CD4-positive, alpha-beta T cell (primary cell): Measurements from ENCODE around the gene CSF1. TPM values are rescaled to one million over a fixed set of nuclear protein-coding genes. Genes with fewer than 3 reads are reported as not detected.
"Not testable (repeated sequence)": the region's sequence is repeated elsewhere in the genome, so short reads cannot be mapped to it uniquely, and the experiment has no call there.

Experiments used
- ATAC-seq: fragments of 200-7000 bp; cut with Tn5 transposase; one replicate; pipeline ENCODE4 v1.10.0; 2022; ENCODE audit warnings: mild to moderate bottlenecking; ENCODE audit not compliant: poor library complexity
- CTCF ChIA-PET: fragments of 350-600 bp; sonication (Branson Sonifier 250); formaldehyde crosslinking; loops from one replicate; lab custom pipeline; 2021; ENCODE audit warnings: antibody characterized with exemption, inconsistent platforms; lab: Charles Lee
- POLR2A ChIA-PET: fragments of 350-600 bp; sonication (Branson Sonifier 250); formaldehyde crosslinking; loops from one replicate; lab custom pipeline; 2021; ENCODE audit warnings: antibody characterized with exemption, inconsistent platforms; lab: Charles Lee
- DNase-seq, 14 experiments: peaks; one replicate each; pipeline ENCODE4 v3.0.0-alpha.2; 2013 to 2020; ENCODE audit warnings: mixed read lengths in 2 of 14
- H3K27ac ChIP-seq, 2 donors: one replicate each; pipeline versions ENCODE4 v1.5.1 to v1.7.0; 2013; ENCODE audit warnings: low read length in 2 of 2, low read depth in 1 of 2, mild to moderate bottlenecking in 1 of 2
- H3K27me3 ChIP-seq, 2 experiments: 1 replicate in 1 of 2; 2 replicates in 1 of 2; pipeline versions ENCODE4 v1.6.1 to v1.7.0; 2013; ENCODE audit warnings: low read length in 2 of 2, control low read depth in 1 of 2, mild to moderate bottlenecking in 1 of 2, moderate library complexity in 1 of 2; ENCODE audit not compliant: insufficient read depth in 2 of 2, control insufficient read depth in 1 of 2
- H3K36me3 ChIP-seq: one replicate; pipeline ENCODE4 v1.6.1; 2013; ENCODE audit warnings: low read length, control low read depth; ENCODE audit not compliant: insufficient read depth
- H3K4me1 ChIP-seq: one replicate; pipeline ENCODE4 v1.6.1; 2013; ENCODE audit warnings: low read length, control low read depth; ENCODE audit not compliant: insufficient read depth
- H3K4me3 ChIP-seq: one replicate; pipeline ENCODE4 v1.5.1; 2013; ENCODE audit warnings: mild to moderate bottlenecking, low read length, moderate library complexity
- H3K9me3 ChIP-seq, 2 experiments: 1 replicate in 1 of 2; 2 replicates in 1 of 2; pipeline versions ENCODE4 v1.6.1 to v1.7.0; 2013; ENCODE audit warnings: low read length in 2 of 2, mild to moderate bottlenecking in 2 of 2, control low read depth in 1 of 2, moderate library complexity in 1 of 2; ENCODE audit not compliant: control insufficient read depth in 1 of 2, insufficient read depth in 1 of 2
- H3K27ac Mint-ChIP-seq: one replicate; pipeline ENCODE4 v1.8.0; 2020; ENCODE audit warnings: mixed read lengths
- H3K27me3 Mint-ChIP-seq: one replicate; pipeline ENCODE4 v1.8.0; 2021; ENCODE audit warnings: mixed read lengths
- H3K36me3 Mint-ChIP-seq: one replicate; pipeline ENCODE4 v1.8.0; 2021; ENCODE audit warnings: low read depth, mixed read lengths
- H3K4me1 Mint-ChIP-seq: one replicate; pipeline ENCODE4 v1.8.0; 2021; ENCODE audit warnings: low read depth, mixed read lengths
- H3K4me3 Mint-ChIP-seq: one replicate; pipeline ENCODE4 v1.8.0; 2020; ENCODE audit warnings: mild to moderate bottlenecking, mixed read lengths
- H3K9me3 Mint-ChIP-seq: one replicate; pipeline ENCODE4 v1.8.0; 2020; ENCODE audit warnings: mixed read lengths
- CTCF ChIP-seq: fragments of 200-600 bp; IDR thresholded peaks from one replicate; pipeline ENCODE4 v1.8.0; 2022; ENCODE audit warnings: antibody characterized with exemption, mild to moderate bottlenecking
- intact Hi-C, 2 experiments: fragments of 100-400 bp; cut with DNase I in 1 of 2; cut with micrococcal nuclease in 1 of 2; formaldehyde crosslinking; loops; one replicate each; pipeline versions ENCODE4 v1.15.1 to v1.9.0; 2023 to 2025; cut with DNase I, micrococcal nuclease
- polyA plus RNA-seq, 2 donors: library from polyadenylated mRNA; unstranded; fragments of 120-200 nt; gene quantifications; one replicate each; pipeline ENCODE4 v1.2.1, GENCODE V29; 2013
- total RNA-seq, 174 experiments: library from RNA in 2 of 174; stranded (reverse) in 2 of 174; gene quantifications; one replicate each; pipeline ENCODE4 v1.2.3 and lab custom pipeline; 2021 to 2026

Gene CSF1
- total RNA-seq (1 to 10 TPM; 6.5 to 6.7 TPM), total RNA-seq (lab: John Stamatoyannopoulos, UW) (2.8 to 292 (median 16.6) reads per million in 172 experiments)
- polyA plus RNA-seq (2013, experiment 1 of 2), result 12.1 TPM
- 13.8 TPM for polyA plus RNA-seq (2013, experiment 2 of 2)

- ChIA-PET CTCF (interaction anchor here (1.5 kb wide), 1 partner anchor 74 kb away, joined by 3 read pairs; the partner anchor contains the start of gene AHCYL1), POLR2A (interaction anchor here (1.2 kb wide), 1 partner anchor 10 kb away, joined by 3 read pairs; no protein-coding TSS in a partner anchor)
- TF ChIP-seq CTCF, result no peak
- H3K27me3 Mint-ChIP-seq, result peaks cover 10% of the 10 kb centered on the region
- Histone ChIP-seq H3K4me3 (peak within 1 kb of the TSS; percentile 79), H3K27me3 (no peaks in the 10 kb centered on the region), H3K9me3 (no peaks in the 10 kb centered on the region), H3K4me1 (peaks cover 81% of the 10 kb centered on the region), H3K27ac (peak within 1 kb of the TSS in 1 of 2 donors; percentile 35), H3K36me3 (peaks cover 6% of the 10 kb centered on the region)
- peak within 1 kb of the TSS; percentile 91 for H3K4me3 Mint-ChIP-seq
- no peaks in the 10 kb centered on the region for H3K9me3 Mint-ChIP-seq
- DNase-seq (peak; percentile 20 to 84 (median 42)), ATAC-seq (peak; percentile 43)
- H3K27ac Mint-ChIP-seq, result peak within 1 kb of the TSS; percentile 77
- H3K4me1 Mint-ChIP-seq, result peaks cover 68% of the 10 kb centered on the region
- intact Hi-C loops, result loop anchor here in 1 of 2 experiments (5.0 kb wide), 1 partner anchor 108 kb away; no protein-coding TSS in a partner anchor
- H3K36me3 Mint-ChIP-seq, result no peaks in the 10 kb centered on the region
These were observed at the start of gene CSF1 for GRCh38 chr1:109910123-109910962. Gene CSF1 (plus strand): TSS chr1:109910849. CDS start chr1:109911024, 175 bp downstream.

DNA sequence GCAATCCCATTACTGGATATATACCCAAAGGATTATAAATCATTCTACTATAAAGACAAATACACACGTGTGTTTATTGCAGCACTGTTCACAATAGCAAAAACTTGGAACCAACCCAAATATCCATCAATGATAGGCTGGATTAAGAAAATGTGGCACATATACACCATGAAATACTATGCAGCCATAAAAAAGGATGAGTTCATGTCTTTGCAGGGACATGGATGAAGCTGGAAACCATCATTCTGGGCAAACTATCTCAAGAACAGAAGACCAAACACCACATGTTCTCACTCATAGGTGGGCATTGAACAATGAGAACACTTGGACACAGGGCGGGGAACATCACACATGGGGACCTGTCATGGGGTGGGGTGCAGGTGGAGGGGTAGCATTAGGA is 49.0 kb upstream of the CSF1 start:
- H3K9me3 Mint-ChIP-seq, H3K4me3 ChIP-seq, H3K27me3 Mint-ChIP-seq, H3K36me3 Mint-ChIP-seq, H3K9me3 ChIP-seq, H3K27me3 ChIP-seq, ATAC-seq, H3K27ac ChIP-seq, POLR2A ChIA-PET, CTCF ChIA-PET, DNase-seq, H3K4me1 Mint-ChIP-seq, H3K4me3 Mint-ChIP-seq, intact Hi-C loops, H3K36me3 ChIP-seq, H3K4me1 ChIP-seq, H3K27ac Mint-ChIP-seq: not testable (repeated sequence)

DNA sequence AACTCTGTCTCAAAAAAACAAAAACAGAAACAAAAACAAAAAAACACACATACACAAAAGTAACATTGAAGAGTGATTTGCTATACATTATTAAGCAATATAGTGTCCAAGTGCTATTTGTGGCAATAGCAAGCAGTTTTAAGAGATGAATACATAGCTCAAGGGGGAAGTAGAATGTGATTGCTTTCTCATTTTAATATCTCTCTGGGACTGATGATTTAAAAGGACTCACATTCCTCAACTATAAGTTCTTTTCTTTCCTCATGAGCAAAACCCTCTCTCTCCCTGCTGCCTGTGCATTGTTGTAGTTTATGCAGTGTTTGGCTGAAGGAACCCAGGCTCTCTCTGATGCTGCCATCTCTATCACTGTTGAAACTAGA is 47.0 kb upstream of the CSF1 start:
- H3K9me3 ChIP-seq, result no peaks in the 10 kb centered on the region
- H3K4me1 ChIP-seq, result peaks cover 6% of the 10 kb centered on the region
- no peak overlapping the region for H3K4me3 ChIP-seq
- ATAC-seq (no peak), DNase-seq (no peak)
- Mint-ChIP-seq H3K4me3 (no peak overlapping the region), H3K27me3 (no peaks in the 10 kb centered on the region), H3K27ac (no peak overlapping the region), H3K36me3 (no peaks in the 10 kb centered on the region), H3K4me1 (peaks cover 8% of the 10 kb centered on the region), H3K9me3 (peaks cover 2% of the 10 kb centered on the region)
- CTCF ChIA-PET, result no interaction called here
- TF ChIP-seq CTCF, result no peak
- intact Hi-C loops, result no loop called here
- no peaks in the 10 kb centered on the region for H3K27me3 ChIP-seq
- POLR2A ChIA-PET, result no interaction called here
- no peak overlapping the region for H3K27ac ChIP-seq
- H3K36me3 ChIP-seq, result no peaks in the 10 kb centered on the region
